ENCODE measurements around the gene LHB. TPM values are rescaled to one million over a fixed set of nuclear protein-coding genes. Genes with fewer than 3 reads are reported as not detected.
"Not testable (repeated sequence)": the region's sequence is repeated elsewhere in the genome, so short reads cannot be mapped to it uniquely, and the experiment has no call there.

The LHB gene
- total RNA-seq, 1 donor = not detected

DNA sequence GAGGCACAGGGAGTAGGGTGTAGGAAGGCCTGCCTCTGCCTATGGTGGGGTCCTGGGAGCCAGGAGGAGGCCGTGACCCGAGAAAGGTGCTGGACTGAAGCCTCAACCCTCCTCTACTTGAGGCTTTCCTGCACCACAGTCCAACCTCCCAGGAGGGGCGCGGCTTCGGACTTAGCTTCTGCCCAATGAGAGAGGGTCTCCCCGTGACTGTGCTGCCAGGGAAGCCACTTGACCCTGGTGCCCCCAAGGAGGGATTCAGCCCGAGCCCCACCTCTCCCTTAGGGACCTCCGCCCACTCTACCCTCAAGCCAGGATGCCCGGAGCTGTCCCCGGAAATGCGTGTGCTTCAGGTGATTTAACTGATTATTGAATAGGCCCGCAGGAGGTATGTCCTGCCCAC lies 32.1 kb upstream of the LHB start, which contains the start of gene CGB8:
CGB8 (minus strand) TSS at position 101 of the 400 bp plus-strand sequence. CDS start 372 bp downstream, outside the sequence.
- H3K4me1 ChIP-seq (ENCODE audit: insufficient read depth, low read length); H3K27me3 ChIP-seq (ENCODE audit: insufficient read depth, low read length): not testable (repeated sequence)

DNA sequence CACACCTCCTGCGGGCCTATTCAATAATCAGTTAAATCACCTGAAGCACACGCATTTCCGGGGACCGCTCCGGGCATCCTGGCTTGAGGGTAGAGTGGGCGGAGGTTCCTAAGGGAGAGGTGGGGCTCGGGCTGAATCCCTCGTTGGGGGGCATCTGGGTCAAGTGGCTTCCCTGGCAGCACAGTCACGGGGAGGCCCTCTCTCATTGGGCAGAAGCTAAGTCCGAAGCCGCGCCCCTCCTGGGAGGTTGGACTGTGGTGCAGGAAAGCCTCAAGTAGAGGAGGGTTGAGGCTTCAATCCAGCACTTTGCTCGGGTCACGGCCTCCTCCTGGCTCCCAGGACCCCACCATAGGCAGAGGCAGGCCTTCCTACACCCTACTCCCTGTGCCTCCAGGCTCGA lies 26.7 kb upstream of the LHB start, which contains the start of gene CGB5:
CGB5 (plus strand) TSS at position 301 of the 400 bp plus-strand sequence. CDS start 362 bp downstream, outside the sequence.
- H3K9me3 ChIP-seq (ENCODE audit: low read depth, low read length); H3K4me1 ChIP-seq (ENCODE audit: insufficient read depth, low read length); H3K4me3 ChIP-seq (ENCODE audit: low read length); H3K27me3 ChIP-seq (ENCODE audit: insufficient read depth, low read length): not testable (repeated sequence)

More for the DNA sequence above, 32.1 kb upstream of the LHB start, which contains the start of gene CGB8:
- H3K9me3 ChIP-seq (ENCODE audit: low read depth, low read length); H3K4me3 ChIP-seq (ENCODE audit: low read length): not testable (repeated sequence)

DNA sequence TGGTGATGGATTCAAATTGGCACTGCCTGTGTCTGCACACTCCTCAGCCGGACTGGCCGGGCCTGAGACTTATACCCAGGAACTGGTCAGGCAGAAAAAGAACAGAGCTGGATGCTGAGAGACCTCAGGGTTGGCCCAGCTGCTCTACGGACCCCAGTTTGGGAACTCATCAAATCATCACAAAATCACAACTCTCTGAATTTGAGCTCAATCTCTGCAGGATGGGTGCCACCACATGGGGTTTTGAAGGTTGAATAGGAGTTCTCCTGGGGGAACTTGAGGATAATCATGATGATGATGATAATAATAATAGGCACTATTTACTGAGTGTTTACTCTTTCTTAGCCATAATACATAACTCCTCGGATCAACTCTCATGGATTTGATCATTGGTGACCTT lies 25.8 kb upstream of the LHB start:
- H3K4me3 ChIP-seq (ENCODE audit: low read length); H3K4me1 ChIP-seq (ENCODE audit: insufficient read depth, low read length); H3K9me3 ChIP-seq (ENCODE audit: low read depth, low read length): not testable (repeated sequence)

DNA sequence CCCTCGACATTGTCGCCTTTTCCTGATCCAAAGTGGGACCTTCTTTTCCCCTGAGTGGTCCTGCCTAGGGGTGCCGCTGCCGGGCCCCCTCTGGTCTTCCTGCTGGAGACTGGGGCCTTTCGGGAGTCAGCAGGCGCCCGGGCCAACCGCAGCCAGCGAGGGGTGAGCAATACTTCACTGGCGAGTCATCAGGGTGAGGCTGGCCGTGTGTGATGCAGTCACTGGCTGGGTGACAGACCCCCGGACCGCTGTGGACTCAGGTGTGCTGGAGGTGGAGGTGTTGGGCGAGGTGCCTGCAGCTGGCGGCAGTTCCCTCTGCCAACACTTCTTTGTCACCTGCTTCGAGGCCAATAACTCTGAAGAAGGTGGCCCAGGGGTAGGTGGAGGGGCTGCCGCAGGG lies 25.3 kb upstream of the LHB start:
- no peaks in the 10 kb centered on the region for H3K27me3 ChIP-seq (ENCODE audit: insufficient read depth, low read length)
- no peaks in the 10 kb centered on the region for H3K4me1 ChIP-seq (ENCODE audit: insufficient read depth, low read length)
- no peak overlapping the region for H3K4me3 ChIP-seq (ENCODE audit: low read length)
- no peaks in the 10 kb centered on the region for H3K9me3 ChIP-seq (ENCODE audit: low read depth, low read length)

More for the DNA sequence above, 25.8 kb upstream of the LHB start:
- H3K27me3 ChIP-seq (ENCODE audit: insufficient read depth, low read length) = not testable (repeated sequence)

DNA sequence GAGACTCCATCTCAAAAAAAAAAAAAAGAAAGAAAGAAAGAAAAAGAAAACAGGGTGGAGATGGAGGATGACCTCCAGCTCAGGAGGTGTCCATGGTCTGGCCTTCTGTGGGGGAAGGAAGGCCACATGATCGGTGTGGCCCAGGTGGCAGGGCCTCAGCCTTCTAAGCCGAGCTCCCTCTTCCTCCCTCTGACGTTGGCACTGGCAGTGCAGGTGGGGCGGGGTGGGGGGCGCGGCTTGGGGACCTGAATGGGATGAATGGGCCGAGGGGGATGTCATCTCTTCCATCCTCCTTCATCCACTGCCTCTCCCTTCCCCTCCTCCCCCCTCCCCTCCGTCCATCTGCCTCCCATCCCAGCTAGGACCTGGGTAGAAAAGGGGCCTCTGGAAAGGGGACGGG lies 22.8 kb upstream of the LHB start:
- not testable (repeated sequence) for H3K4me1 ChIP-seq (ENCODE audit: insufficient read depth, low read length); H3K9me3 ChIP-seq (ENCODE audit: low read depth, low read length); H3K27me3 ChIP-seq (ENCODE audit: insufficient read depth, low read length); H3K4me3 ChIP-seq (ENCODE audit: low read length)

DNA sequence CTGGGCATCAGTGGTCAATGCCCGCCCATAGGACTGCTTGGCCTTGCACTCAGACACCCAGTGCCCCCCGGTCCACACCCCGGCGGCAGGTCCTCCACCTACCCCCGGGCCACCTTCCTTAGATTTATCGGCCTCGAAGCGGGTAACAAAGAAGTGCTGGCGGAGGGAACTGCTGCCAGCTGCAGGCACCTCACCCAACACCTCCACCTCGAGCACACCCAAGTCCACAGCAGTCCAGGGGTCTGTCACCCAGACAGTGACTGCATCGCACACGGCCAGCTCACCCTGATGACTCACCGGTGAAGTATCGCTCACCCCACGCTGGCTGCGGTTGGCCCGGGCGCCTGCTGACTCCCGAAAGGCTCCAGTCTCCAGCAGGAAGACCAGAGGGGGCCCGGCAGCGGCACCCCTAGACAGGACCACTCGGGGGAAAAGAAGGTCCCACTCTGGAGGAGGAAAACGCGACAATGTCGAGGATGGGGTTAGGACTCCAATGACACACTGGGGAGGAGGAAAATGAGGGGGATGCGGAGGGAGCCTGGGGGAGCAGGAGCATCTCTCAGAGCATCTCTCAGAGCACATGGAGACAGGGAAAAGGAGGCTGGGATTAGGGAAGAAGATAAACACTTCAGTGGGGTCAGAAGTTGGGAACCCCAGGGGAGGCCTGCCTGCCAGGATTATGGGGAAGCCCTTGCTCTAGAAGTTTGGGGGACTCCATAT lies 21.8 kb upstream of the LHB start:
- H3K27me3 ChIP-seq (ENCODE audit: insufficient read depth, low read length); H3K9me3 ChIP-seq (ENCODE audit: low read depth, low read length); H3K4me1 ChIP-seq (ENCODE audit: insufficient read depth, low read length); H3K4me3 ChIP-seq (ENCODE audit: low read length): not testable (repeated sequence)

DNA sequence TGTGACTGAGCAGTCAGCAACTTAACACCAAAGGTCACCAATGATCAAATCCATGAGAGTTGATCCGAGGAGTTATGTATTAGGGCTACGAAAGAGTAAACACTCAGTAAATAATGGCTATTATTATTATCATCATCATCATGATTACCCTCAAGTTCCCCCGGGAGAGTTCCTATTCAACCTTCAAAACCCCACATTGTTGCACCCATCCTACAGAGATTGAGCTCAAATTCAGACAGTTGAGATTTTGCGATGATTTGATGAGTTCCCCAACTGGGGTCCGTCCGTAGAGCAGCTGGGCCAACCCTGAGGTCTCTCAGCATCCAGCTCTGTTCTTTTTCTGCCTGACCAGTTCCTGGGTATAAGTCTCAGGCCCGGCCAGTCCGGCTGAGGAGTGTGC lies 21.2 kb upstream of the LHB start:
- not testable (repeated sequence) for H3K9me3 ChIP-seq (ENCODE audit: low read depth, low read length); H3K27me3 ChIP-seq (ENCODE audit: insufficient read depth, low read length); H3K4me3 ChIP-seq (ENCODE audit: low read length); H3K4me1 ChIP-seq (ENCODE audit: insufficient read depth, low read length)

DNA sequence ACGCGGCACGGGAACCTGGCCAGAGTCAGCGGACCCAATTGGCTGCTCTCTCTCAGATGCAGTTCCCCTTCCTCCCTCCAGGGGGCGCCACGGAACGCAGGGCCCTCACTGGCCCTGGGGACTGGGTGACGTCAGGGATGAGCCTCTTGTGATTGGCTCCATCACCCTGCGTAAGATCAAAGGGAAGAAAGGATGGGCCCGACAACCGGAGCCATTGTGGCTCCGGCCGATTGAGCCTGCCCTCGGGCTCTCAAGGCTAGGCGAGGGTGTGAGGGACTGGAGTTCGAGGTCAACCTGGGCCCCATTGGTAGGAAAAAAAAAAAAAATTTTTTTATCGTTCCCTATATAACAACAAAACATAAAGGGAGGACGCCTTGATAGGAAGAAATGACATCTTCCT lies 19.9 kb upstream of the LHB start, which contains the start of gene CGB1:
CGB1 (minus strand) TSS at position 81 of the 400 bp plus-strand sequence. CDS start 184 bp downstream, outside the sequence.
- not testable (repeated sequence) for H3K9me3 ChIP-seq (ENCODE audit: low read depth, low read length); H3K27me3 ChIP-seq (ENCODE audit: insufficient read depth, low read length); H3K4me3 ChIP-seq (ENCODE audit: low read length); H3K4me1 ChIP-seq (ENCODE audit: insufficient read depth, low read length)

DNA sequence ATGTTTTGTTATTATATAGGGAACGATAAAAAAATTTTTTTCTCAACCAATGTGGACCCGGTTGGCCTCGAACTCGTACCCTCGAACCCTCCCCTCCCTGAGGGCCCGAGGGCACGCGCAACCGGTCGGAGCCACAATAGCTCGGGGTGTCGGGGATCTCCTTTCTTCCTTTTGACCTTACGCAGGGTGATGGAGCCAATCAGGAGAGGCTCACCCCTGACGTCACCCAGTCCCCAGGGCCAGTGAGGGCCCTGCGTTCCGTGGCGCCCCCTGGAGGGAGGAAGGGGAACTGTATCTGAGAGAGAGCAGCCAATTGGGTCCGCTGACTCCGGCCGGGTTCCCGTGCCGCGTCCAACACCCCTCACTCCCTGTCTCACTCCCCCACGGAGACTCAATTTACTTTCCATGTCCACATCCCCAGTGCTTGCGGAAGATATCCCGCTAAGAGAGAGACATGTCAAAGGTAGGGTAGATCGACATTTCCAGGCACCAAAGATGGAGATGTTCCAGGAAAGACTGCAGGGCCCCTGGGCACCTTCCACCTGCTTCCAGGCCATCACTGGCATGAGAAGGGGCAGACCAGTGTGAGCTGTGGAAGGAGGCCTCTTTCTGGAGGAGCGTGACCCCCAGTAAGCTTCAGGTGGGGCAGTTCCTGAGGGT lies 14.9 kb upstream of the LHB start, which contains the start of gene CGB2:
CGB2 (plus strand) TSS at position 249 of the 660 bp plus-strand sequence; CDS start at position 455, 206 bp downstream.
- not testable (repeated sequence) for H3K27me3 ChIP-seq (ENCODE audit: insufficient read depth, low read length); H3K4me3 ChIP-seq (ENCODE audit: low read length); H3K4me1 ChIP-seq (ENCODE audit: insufficient read depth, low read length); H3K9me3 ChIP-seq (ENCODE audit: low read depth, low read length)

DNA sequence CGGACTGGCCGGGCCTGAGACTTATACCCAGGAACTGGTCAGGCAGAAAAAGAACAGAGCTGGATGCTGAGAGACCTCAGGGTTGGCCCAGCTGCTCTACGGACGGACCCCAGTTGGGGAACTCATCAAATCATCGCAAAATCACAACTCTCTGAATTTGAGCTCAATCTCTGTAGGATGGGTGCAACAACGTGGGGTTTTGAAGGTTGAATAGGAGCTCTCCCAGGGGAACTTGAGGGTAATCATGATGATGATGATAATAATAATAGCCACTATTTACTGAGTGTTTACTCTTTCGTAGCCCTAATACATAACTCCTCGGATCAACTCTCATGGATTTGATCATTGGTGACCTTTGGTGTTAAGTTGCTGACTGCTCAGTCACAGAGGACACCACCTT lies 13.4 kb upstream of the LHB start:
- not testable (repeated sequence) for H3K27me3 ChIP-seq (ENCODE audit: insufficient read depth, low read length); H3K4me1 ChIP-seq (ENCODE audit: insufficient read depth, low read length); H3K4me3 ChIP-seq (ENCODE audit: low read length); H3K9me3 ChIP-seq (ENCODE audit: low read depth, low read length)

DNA sequence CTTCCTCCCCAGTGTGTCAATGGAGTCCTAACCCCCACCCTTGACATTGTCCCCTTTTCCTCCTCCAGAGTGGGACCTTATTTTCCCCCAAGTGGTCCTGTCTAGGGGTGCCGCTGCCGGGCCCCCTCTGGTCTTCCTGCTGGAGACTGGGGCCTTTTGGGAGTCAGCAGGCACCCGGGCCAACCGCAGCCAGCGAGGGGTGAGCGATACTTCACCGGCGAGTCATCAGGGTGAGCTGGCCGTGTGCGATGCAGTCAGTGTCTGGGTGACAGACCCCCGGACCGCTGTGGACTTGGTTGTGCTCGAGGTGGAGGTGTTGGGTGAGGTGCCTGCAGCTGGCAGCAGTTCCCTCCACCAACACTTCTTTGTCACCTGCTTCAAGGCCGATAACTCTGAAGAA lies 12.9 kb upstream of the LHB start:
- not testable (repeated sequence) for H3K9me3 ChIP-seq (ENCODE audit: low read depth, low read length); H3K4me3 ChIP-seq (ENCODE audit: low read length); H3K27me3 ChIP-seq (ENCODE audit: insufficient read depth, low read length); H3K4me1 ChIP-seq (ENCODE audit: insufficient read depth, low read length)

DNA sequence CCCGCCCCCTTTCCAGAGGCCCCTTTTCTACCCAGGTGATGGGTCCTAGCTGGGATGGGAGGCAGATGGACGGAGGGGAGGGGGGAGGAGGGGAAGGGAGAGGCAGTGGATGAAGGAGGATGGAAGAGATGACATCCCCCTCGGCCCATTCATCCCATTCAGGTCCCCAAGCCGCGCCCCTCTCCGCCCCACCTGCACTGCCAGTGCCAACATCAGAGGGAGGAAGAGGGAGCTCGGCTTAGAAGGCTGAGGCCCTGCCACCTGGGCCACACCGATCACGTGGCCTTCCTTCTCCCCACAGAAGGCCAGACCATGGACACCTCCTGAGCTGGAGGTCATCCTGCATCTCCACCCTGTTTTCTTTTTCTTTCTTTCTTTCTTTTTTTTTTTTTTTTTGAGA lies 11.8 kb upstream of the LHB start:
- H3K9me3 ChIP-seq (ENCODE audit: low read depth, low read length); H3K4me3 ChIP-seq (ENCODE audit: low read length); H3K27me3 ChIP-seq (ENCODE audit: insufficient read depth, low read length); H3K4me1 ChIP-seq (ENCODE audit: insufficient read depth, low read length): not testable (repeated sequence)

DNA sequence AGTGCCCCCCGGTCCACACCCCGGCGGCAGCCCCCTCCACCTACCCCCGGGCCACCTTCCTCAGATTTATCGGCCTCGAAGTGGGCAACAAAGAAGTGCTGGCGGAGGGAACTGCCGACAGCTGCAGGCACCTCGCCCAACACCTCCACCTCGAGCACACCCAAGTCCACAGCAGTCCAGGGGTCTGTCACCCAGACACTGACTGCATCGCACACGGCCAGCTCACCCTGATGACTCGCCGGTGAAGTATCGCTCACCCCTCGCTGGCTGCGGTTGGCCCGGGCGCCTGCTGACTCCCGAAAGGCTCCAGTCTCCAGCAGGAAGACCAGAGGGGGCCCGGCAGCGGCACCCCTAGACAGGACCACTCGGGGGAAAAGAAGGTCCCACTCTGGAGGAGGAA lies 8.7 kb upstream of the LHB start:
- H3K9me3 ChIP-seq (ENCODE audit: low read depth, low read length); H3K27me3 ChIP-seq (ENCODE audit: insufficient read depth, low read length); H3K4me1 ChIP-seq (ENCODE audit: insufficient read depth, low read length); H3K4me3 ChIP-seq (ENCODE audit: low read length): not testable (repeated sequence)

DNA sequence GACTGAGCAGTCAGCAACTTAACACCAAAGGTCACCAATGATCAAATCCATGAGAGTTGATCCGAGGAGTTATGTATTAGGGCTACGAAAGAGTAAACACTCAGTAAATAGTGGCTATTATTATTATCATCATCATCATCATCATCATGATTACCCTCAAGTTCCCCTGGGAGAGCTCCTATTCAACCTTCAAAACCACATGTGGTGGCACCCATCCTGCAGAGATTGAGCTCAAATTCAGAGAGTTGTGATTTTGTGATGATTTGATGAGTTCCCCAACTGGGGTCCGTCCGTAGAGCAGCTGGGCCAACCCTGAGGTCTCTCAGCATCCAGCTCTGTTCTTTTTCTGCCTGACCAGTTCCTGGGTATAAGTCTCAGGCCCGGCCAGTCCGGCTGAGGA lies 8.2 kb upstream of the LHB start:
- not testable (repeated sequence) for H3K27me3 ChIP-seq (ENCODE audit: insufficient read depth, low read length)

DNA sequence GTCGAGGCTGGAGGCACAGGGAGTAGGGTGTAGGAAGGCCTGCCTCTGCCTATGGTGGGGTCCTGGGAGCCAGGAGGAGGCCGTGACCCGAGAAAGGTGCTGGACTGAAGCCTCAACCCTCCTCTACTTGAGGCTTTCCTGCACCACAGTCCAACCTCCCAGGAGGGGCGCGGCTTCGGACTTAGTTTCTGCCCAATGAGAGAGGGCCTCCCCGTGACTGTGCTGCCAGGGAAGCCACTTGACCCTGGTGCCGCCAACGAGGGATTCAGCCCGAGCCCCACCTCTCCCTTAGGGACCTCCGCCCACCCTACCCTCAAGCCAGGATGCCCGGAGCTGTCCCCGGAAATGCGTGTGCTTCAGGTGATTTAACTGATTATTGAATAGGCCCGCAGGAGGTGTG lies 7.3 kb upstream of the LHB start, which contains the start of gene CGB3:
CGB3 (minus strand) TSS at position 101 of the 400 bp plus-strand sequence. CDS start 362 bp downstream, outside the sequence.
- H3K4me1 ChIP-seq (ENCODE audit: insufficient read depth, low read length); H3K4me3 ChIP-seq (ENCODE audit: low read length); H3K9me3 ChIP-seq (ENCODE audit: low read depth, low read length); H3K27me3 ChIP-seq (ENCODE audit: insufficient read depth, low read length): not testable (repeated sequence)

More for the DNA sequence above, 8.2 kb upstream of the LHB start:
- not testable (repeated sequence) for H3K4me3 ChIP-seq (ENCODE audit: low read length); H3K9me3 ChIP-seq (ENCODE audit: low read depth, low read length); H3K4me1 ChIP-seq (ENCODE audit: insufficient read depth, low read length)

DNA sequence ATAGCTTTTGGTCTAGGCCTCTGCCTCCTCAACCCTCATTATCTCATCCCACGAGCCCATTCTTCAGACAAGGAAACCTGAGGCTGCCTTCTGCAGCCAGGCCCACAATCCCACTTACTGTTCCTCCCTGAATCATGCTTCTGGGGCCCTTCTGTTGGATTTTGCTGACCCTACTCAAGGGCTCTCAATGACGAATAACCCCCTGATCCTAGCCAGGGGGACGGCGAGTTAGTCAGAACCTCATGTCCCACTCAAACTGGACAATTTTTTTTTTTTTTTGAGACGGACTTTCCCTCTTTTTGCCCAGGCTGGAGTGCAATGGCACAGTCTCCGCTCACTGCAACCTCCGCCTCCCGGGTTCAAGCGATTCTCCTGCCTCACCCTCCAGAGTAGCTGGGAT lies 5.2 kb upstream of the LHB start:
- Histone ChIP-seq H3K4me3 (ENCODE audit: low read length) (no peak overlapping the region), H3K9me3 (ENCODE audit: low read depth, low read length) (no peaks in the 10 kb centered on the region), H3K4me1 (ENCODE audit: insufficient read depth, low read length) (peaks cover 22% of the 10 kb centered on the region), H3K27me3 (ENCODE audit: insufficient read depth, low read length) (peaks cover 14% of the 10 kb centered on the region)

All from mononuclear cell (primary cell).